GM23248 (cell line): ENCODE measurements around the gene NEFH.

ENCODE experiments used
- EZH2 ChIP-seq: fragments of 200-600 bp; sonication (generic); IDR thresholded peaks from 2 replicates; pipeline ENCODE4 v1.6.1; 2018; ENCODE audit warnings: antibody characterized with exemption, mild to moderate bottlenecking; ENCODE audit not compliant: insufficient read depth, poor library complexity, severe bottlenecking
- EZH2phosphoT487 ChIP-seq: fragments of 200-600 bp; sonication (generic); IDR thresholded peaks from 2 replicates; pipeline ENCODE4 v1.6.1; 2018; ENCODE audit warnings: antibody characterized with exemption, moderate library complexity, mild to moderate bottlenecking, low read depth; ENCODE audit not compliant: insufficient read depth

- no peak for TF ChIP-seq EZH2
- no peak for TF ChIP-seq EZH2phosphoT487
These were observed 15.4 kb upstream of the NEFH start for GRCh38 chr22:29464581-29464980.
